DMS53 (cell line): ENCODE data around the gene C1RL.

Experiments
- DNase-seq: peaks from one replicate; lab custom pipeline; 2025; lab: John Stamatoyannopoulos, UW

The C1RL gene

GRCh38 chr12:7108796-7109571 lies at the start of gene C1RL:
TSS of gene C1RL (minus strand) at chr12:7109214. CDS start at chr12:7109180, 34 bp downstream.
- peak; percentile 96 for DNase-seq

GRCh38 chr12:7157391-7157790 lies 48.4 kb upstream of the C1RL start:
- no peak for DNase-seq

GRCh38 chr12:7156259-7157197 lies 47.5 kb upstream of the C1RL start:
- DNase-seq, result no peak

- DNase-seq, result peak; percentile 90
Measured at GRCh38 chr12:7155471-7156034, 46.5 kb upstream of the C1RL start.

GRCh38 chr12:7154901-7155470 lies 46.0 kb upstream of the C1RL start:
- no peak for DNase-seq

- DNase-seq, result no peak
Measured at GRCh38 chr12:7154042-7154441, 45.0 kb upstream of the C1RL start.

- no peak for DNase-seq
Measured at GRCh38 chr12:7152818-7153217, 43.8 kb upstream of the C1RL start.

- DNase-seq, result no peak
Measured at GRCh38 chr12:7151532-7151931, 42.5 kb upstream of the C1RL start.

GRCh38 chr12:7150841-7151240 lies 41.8 kb upstream of the C1RL start:
- DNase-seq, result no peak

GRCh38 chr12:7150356-7150755 lies 41.3 kb upstream of the C1RL start:
- DNase-seq, result no peak

GRCh38 chr12:7146906-7147305 lies 37.9 kb upstream of the C1RL start:
- DNase-seq, result no peak

- no peak for DNase-seq
Measured at GRCh38 chr12:7146228-7146627, 37.2 kb upstream of the C1RL start.

GRCh38 chr12:7145671-7146070 lies 36.7 kb upstream of the C1RL start:
- DNase-seq, result no peak

GRCh38 chr12:7144414-7145120 lies 35.6 kb upstream of the C1RL start:
- DNase-seq, result peak; percentile 78

GRCh38 chr12:7143564-7143963 lies 34.5 kb upstream of the C1RL start:
- no peak for DNase-seq

GRCh38 chr12:7142809-7143465 lies 33.9 kb upstream of the C1RL start:
- no peak for DNase-seq

GRCh38 chr12:7142056-7142644 lies 33.1 kb upstream of the C1RL start:
- peak; percentile 87 for DNase-seq

- DNase-seq, result no peak
Measured at GRCh38 chr12:7141351-7142005, 32.5 kb upstream of the C1RL start.

GRCh38 chr12:7139200-7139599 lies 30.2 kb upstream of the C1RL start:
- no peak for DNase-seq

- no peak for DNase-seq
Measured at GRCh38 chr12:7137908-7138307, 28.9 kb upstream of the C1RL start.
